Measurements from ENCODE around the gene NUPR2. TPM values are rescaled to one million over a fixed set of nuclear protein-coding genes. Genes with fewer than 3 reads are reported as not detected.

Gene NUPR2
- total and polyA plus RNA-seq, 2 of the 4 experiments (the other 2 are of a cell fraction), result not detected

GRCh38 chr7:56121440-56121839 lies 5.2 kb upstream of the NUPR2 start:
- H4K20me1 ChIP-seq (ENCODE audit: insufficient read depth, low read length), result no peaks in the 10 kb centered on the region
- H4K5ac ChIP-seq (ENCODE audit: low read depth, low read length), result no peak overlapping the region
- POLR2A ChIA-PET (ENCODE audit: unreplicated experiment), result no interaction called here
- no peak overlapping the region for H2BK15ac ChIP-seq (ENCODE audit: low read depth, low read length)
- DNase-seq (no peak), ATAC-seq (ENCODE audit: low read depth) (no peak)
- H3K4me1 ChIP-seq (ENCODE audit: control insufficient read depth, insufficient read depth, low read length), result no peaks in the 10 kb centered on the region
- no TSS peak for BruUV-seq (replicated peaks)
- no peak overlapping the region for H3K23ac ChIP-seq (ENCODE audit: low read depth, low read length)
- H2AFZ ChIP-seq (replicated peaks; ENCODE audit: low read length, poor library complexity), result no peak overlapping the region
- H3K9me3 ChIP-seq (ENCODE audit: control insufficient read depth, insufficient read depth, low read length), result no peaks in the 10 kb centered on the region
- no peak overlapping the region for H4K8ac ChIP-seq (ENCODE audit: low read depth in 2 of 2, low read length in 2 of 2)
- no peak overlapping the region for H3K4me2 ChIP-seq (ENCODE audit: low read depth, low read length)
- H3K14ac ChIP-seq (replicated peaks; ENCODE audit: low read depth, low read length), result no peak overlapping the region
- H2AK9ac ChIP-seq (replicated peaks; ENCODE audit: low read depth, low read length, poor library complexity), result no peak overlapping the region
- H3K27me3 ChIP-seq (ENCODE audit: control insufficient read depth, insufficient read depth, low read length), result no peaks in the 10 kb centered on the region; the same call in 1 of the 2 replicates
- intact Hi-C loops (cut with micrococcal nuclease) (no loop called here), dilution Hi-C loops (cut with HindIII; ENCODE audit: low sequenced_read_pairs, unreplicated experiment) (no loop called here), in situ Hi-C loops (cut with MboI; ENCODE audit: low sequenced_read_pairs) (no loop called here)
- H2BK20ac ChIP-seq (ENCODE audit: low read depth, low read length), result no peak overlapping the region
- no peak overlapping the region for H2BK5ac ChIP-seq (ENCODE audit: low read depth, low read length, poor library complexity, severe bottlenecking)
- H4K91ac ChIP-seq (ENCODE audit: insufficient read depth, low read depth, low read length), result no peak overlapping the region
- no peak overlapping the region for H3K56ac ChIP-seq (ENCODE audit: extremely low read depth, insufficient read depth, low read length)
- no peaks in the 10 kb centered on the region for H3K36me3 ChIP-seq (ENCODE audit: control insufficient read depth, insufficient read depth, low read length)
- no CpG with 5 or more reads among the region's 6 CpGs for WGBS, 2 experiments (ENCODE audit: extremely low coverage in 2 of 2, insufficient read length in 1 of 2)
- CTCF ChIA-PET, result no interaction called here
- H3K18ac ChIP-seq (ENCODE audit: low read depth, low read length), result no peak overlapping the region
- no peak overlapping the region for H3K9ac ChIP-seq (ENCODE audit: low read depth, low read length)
- no peak for TF ChIP-seq CEBPB (IDR thresholded peaks at IDR 0.05; ENCODE audit: low read depth, low read length)
- TF ChIP-seq MXI1 (IDR thresholded peaks at IDR 0.05; ENCODE audit: borderline replicate concordance, low read depth, low read length), result no peak
- TF ChIP-seq FOS (IDR thresholded peaks at IDR 0.05; ENCODE audit: low read depth, low read length), result no peak
- no peak for TF ChIP-seq SMC3 (IDR thresholded peaks at IDR 0.05; ENCODE audit: low read depth, low read length)
- no peak for TF ChIP-seq BHLHE40 (IDR thresholded peaks at IDR 0.05; ENCODE audit: low read depth, low read length)
- TF ChIP-seq RFX5 (IDR thresholded peaks at IDR 0.05; ENCODE audit: low read depth, low read length), result no peak
- TF ChIP-seq MAFK (IDR thresholded peaks at IDR 0.05; ENCODE audit: low read depth, low read length), result no peak
- no peak for TF ChIP-seq RAD21 (IDR thresholded peaks at IDR 0.05; ENCODE audit: low read length)
- TF ChIP-seq POLR2A (IDR thresholded peaks at IDR 0.05; ENCODE audit: low read depth, low read length), result no peak
- no peak for TF ChIP-seq USF2 (IDR thresholded peaks at IDR 0.05; ENCODE audit: low read depth, low read length)
- no peak for TF ChIP-seq MAZ (IDR thresholded peaks at IDR 0.05; ENCODE audit: borderline replicate concordance, low read depth, low read length)
- TF ChIP-seq RCOR1 (IDR thresholded peaks at IDR 0.05; ENCODE audit: insufficient replicate concordance, low read length), result no peak
- TF ChIP-seq CTCF (conservative IDR thresholded peaks at IDR 0.05; ENCODE audit: low read depth, low read length), result no peak
- H3K4ac ChIP-seq (ENCODE audit: low read depth, low read length), result no peak overlapping the region
- H2AK5ac ChIP-seq (ENCODE audit: low read depth, low read length), result no peak overlapping the region
- no peak overlapping the region for H3K27ac ChIP-seq (ENCODE audit: insufficient read depth, low read length)
- no peaks in the 10 kb centered on the region for H3K9me1 ChIP-seq (ENCODE audit: insufficient read depth, low read length)
- no peak overlapping the region for H3K4me3 ChIP-seq (ENCODE audit: insufficient read depth, low read depth, low read length)
- no peaks in the 10 kb centered on the region for H3K79me1 ChIP-seq (ENCODE audit: low read depth in 1 of 2, low read length in 2 of 2)
- H2BK120ac ChIP-seq (ENCODE audit: low read depth, low read length), result no peak overlapping the region

Data from IMR-90 (cell line).